Kidney epithelial cell (primary cell): ENCODE results near the gene NUBP2. TPM values are rescaled to one million over a fixed set of nuclear protein-coding genes. Genes with fewer than 3 reads are reported as not detected.

Source experiments
- DNase-seq: peaks from one replicate; pipeline ENCODE4 v3.0.0-alpha.2; 2010; ENCODE audit warnings: low read depth
- H3K27me3 ChIP-seq: 2 replicates; pipeline ENCODE4 v1.6.0; 2011; ENCODE audit warnings: low read length; ENCODE audit not compliant: control insufficient read depth, insufficient read depth
- H3K36me3 ChIP-seq: 2 replicates; pipeline ENCODE4 v1.5.1; 2011; ENCODE audit warnings: low read length; ENCODE audit not compliant: control insufficient read depth, insufficient read depth
- H3K4me3 ChIP-seq: 2 replicates; pipeline ENCODE4 v1.5.1; 2011; ENCODE audit warnings: low read depth, mild to moderate bottlenecking, control low read depth, low read length
- CTCF ChIP-seq: IDR thresholded peaks from 2 replicates; pipeline ENCODE4 v1.5.1; 2011; ENCODE audit warnings: mild to moderate bottlenecking, moderate library complexity, low read length, control low read depth, inconsistent platforms; ENCODE audit not compliant: insufficient read depth, poor library complexity, severe bottlenecking
- total RNA-seq: library from RNA; depleted of rRNA; stranded (reverse); fragments of >200 nt; gene quantifications from 2 replicates; pipeline ENCODE4 v1.2.3, GENCODE V29; 2015

Gene NUBP2
- total RNA-seq, 1 donor from 2014 or later, result 187 TPM

GRCh38 chr16:1828645-1829410, 46.1 kb downstream of the NUBP2 start:
- no peak for TF ChIP-seq CTCF
- DNase-seq, result no peak

GRCh38 chr16:1830213-1830612, 47.5 kb downstream of the NUBP2 start:
- no peaks in the 10 kb centered on the region for H3K27me3 ChIP-seq
- no peak overlapping the region for H3K4me3 ChIP-seq
- TF ChIP-seq CTCF, result no peak
- no peak for DNase-seq
- no peaks in the 10 kb centered on the region for H3K36me3 ChIP-seq

More at GRCh38 chr16:1828645-1829410, 46.1 kb downstream of the NUBP2 start:
- H3K27me3 ChIP-seq, result no peaks in the 10 kb centered on the region
- no peaks in the 10 kb centered on the region for H3K36me3 ChIP-seq
- peak overlapping the region; percentile 94 for H3K4me3 ChIP-seq

- DNase-seq, result no peak
- Histone ChIP-seq H3K4me3 (no peak overlapping the region), H3K27me3 (no peaks in the 10 kb centered on the region), H3K36me3 (no peaks in the 10 kb centered on the region)
- TF ChIP-seq CTCF, result no peak
These were observed 48.7 kb downstream of the NUBP2 start for GRCh38 chr16:1831186-1832075.

- DNase-seq, result no peak
- TF ChIP-seq CTCF, result no peak
- Histone ChIP-seq H3K36me3 (no peaks in the 10 kb centered on the region), H3K4me3 (no peak overlapping the region), H3K27me3 (no peaks in the 10 kb centered on the region)
These were observed 50.2 kb downstream of the NUBP2 start for GRCh38 chr16:1832838-1833454.

GRCh38 chr16:1834096-1834495, 51.3 kb downstream of the NUBP2 start:
- no peak for DNase-seq
- Histone ChIP-seq H3K36me3 (no peaks in the 10 kb centered on the region), H3K4me3 (no peak overlapping the region), H3K27me3 (no peaks in the 10 kb centered on the region)
- no peak for TF ChIP-seq CTCF

Other genes with a start within 250 kb of the NUBP2 start
- 1.2 and 4.0 TPM in 2 replicates for gene TMEM204, start 249.3 kb upstream of the NUBP2 start, total RNA-seq
- gene IFT140, start 170.9 kb upstream of the NUBP2 start, total RNA-seq, result 15.5 and 18.1 TPM in 2 replicates
- 10.7 and 19.3 TPM in 2 replicates for gene CRAMP1, start 170.6 kb upstream of the NUBP2 start, total RNA-seq
- gene JPT2, start 104.7 kb upstream of the NUBP2 start, total RNA-seq, result 108 and 109 TPM in 2 replicates
- 32.6 and 46.9 TPM in 2 replicates for gene MAPK8IP3, start 76.8 kb upstream of the NUBP2 start, total RNA-seq
- 44.9 and 45.3 TPM in 2 replicates for gene NME3, start 11.4 kb upstream of the NUBP2 start, total RNA-seq
- 6.8 and 13.6 TPM in 2 replicates for gene EME2, start 10.2 kb upstream of the NUBP2 start, total RNA-seq
- gene MRPS34, start 9.8 kb upstream of the NUBP2 start, total RNA-seq, result 94.9 and 108 TPM in 2 replicates
- gene SPSB3, start 389 bp upstream of the NUBP2 start, total RNA-seq, result 60.6 and 78.2 TPM in 2 replicates
- 0.48 TPM in 1 of 2 replicates, not detected in the other for gene IGFALS, start 10.7 kb downstream of the NUBP2 start, total RNA-seq
- gene HAGH, start 43.9 kb downstream of the NUBP2 start, total RNA-seq, result 62.8 and 98.4 TPM in 2 replicates
- 59.7 and 77.3 TPM in 2 replicates for gene FAHD1, start 44.2 kb downstream of the NUBP2 start, total RNA-seq
- 5.0 and 6.2 TPM in 2 replicates for gene MEIOB, start 89.2 kb downstream of the NUBP2 start, total RNA-seq
- 0.89 and 0.92 TPM in 2 replicates for gene HS3ST6, start 135.5 kb downstream of the NUBP2 start, total RNA-seq
- 11.7 and 12.0 TPM in 2 replicates for gene MSRB1, start 160.2 kb downstream of the NUBP2 start, total RNA-seq
- gene RPL3L, start 171.7 kb downstream of the NUBP2 start, total RNA-seq, result not detected in 2 replicates
- gene NDUFB10, start 176.6 kb downstream of the NUBP2 start, total RNA-seq, result 280 and 289 TPM in 2 replicates
- 4,278 and 4,383 TPM in 2 replicates for gene RPS2, start 181.9 kb downstream of the NUBP2 start, total RNA-seq
- not detected in 2 replicates for gene RNF151, start 183.9 kb downstream of the NUBP2 start, total RNA-seq
- 53.5 and 70.3 TPM in 2 replicates for gene TBL3, start 189.1 kb downstream of the NUBP2 start, total RNA-seq
- gene NOXO1, start 198.5 kb downstream of the NUBP2 start, total RNA-seq, result 0.96 TPM in 1 of 2 replicates, not detected in the other
- gene GFER, start 201.2 kb downstream of the NUBP2 start, total RNA-seq, result 30.2 and 32.7 TPM in 2 replicates
- 11.3 and 20.1 TPM in 2 replicates for gene SYNGR3, start 207.0 kb downstream of the NUBP2 start, total RNA-seq
- 48.1 and 57.7 TPM in 2 replicates for gene ZNF598, start 226.9 kb downstream of the NUBP2 start, total RNA-seq
- not detected in 2 replicates for gene NPW, start 236.8 kb downstream of the NUBP2 start, total RNA-seq
- gene NHERF2, start 243.9 kb downstream of the NUBP2 start, total RNA-seq, result 27.5 and 46.3 TPM in 2 replicates